ENCODE data around the gene OPA3. TPM values are rescaled to one million over a fixed set of nuclear protein-coding genes. Genes with fewer than 3 reads are reported as not detected.

Gene OPA3
- total and polyA plus RNA-seq, 10 of the 15 experiments (the other 5 are each of a cell fraction or from before 2014, with no cell fraction given), result 2.2 to 24.3 (median 13.3) TPM

DNA sequence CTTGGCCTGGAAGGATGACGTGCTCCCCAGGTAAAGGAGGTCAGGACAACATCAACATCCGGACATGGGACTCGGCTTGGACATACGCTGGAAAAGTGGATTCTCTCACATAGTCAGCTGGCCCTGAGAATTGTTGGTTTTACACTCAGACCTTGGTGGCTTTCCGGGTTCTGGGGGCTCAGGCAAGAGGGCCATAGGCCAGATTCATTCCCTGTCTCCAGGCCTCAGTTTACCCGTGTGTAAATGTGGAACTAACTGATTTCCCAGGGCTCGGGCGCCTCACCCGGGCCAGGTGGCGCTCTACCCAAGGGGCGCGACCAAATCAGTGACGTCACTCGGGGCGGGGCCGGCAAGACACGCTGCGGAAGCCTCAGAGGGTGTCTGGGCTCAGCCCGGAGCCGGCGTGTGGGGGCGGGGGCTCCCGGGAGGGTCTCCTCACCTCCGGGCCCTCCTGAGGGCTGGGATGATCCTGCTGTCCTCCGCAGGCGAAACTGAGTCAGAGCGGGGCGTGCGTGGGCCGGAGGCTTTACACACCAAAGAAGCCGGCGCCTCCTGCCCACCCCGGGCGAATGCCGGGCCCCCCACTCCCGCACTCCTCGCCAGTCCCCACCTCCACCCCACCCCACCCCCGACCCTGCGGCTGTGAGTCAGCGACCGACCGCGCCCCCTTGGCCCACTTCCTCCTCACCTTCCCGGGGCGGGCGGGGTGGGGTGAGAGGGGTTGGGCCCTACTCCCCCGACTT lies 78.2 kb downstream of the OPA3 start:
- SMC1A ChIA-PET (ENCODE audit: uncharacterized antibody, unreplicated experiment), result interaction anchor here (1.1 to 1.5 kb wide), 3 partner anchors 14 to 28 kb away, joined by 3 to 4 read pairs (median 3); no protein-coding TSS in a partner anchor
- peak overlapping the region; percentile 86 for H2AFZ ChIP-seq (ENCODE audit: control insufficient read depth, low read depth, low read length)
- H3K79me2 ChIP-seq (ENCODE audit: control insufficient read depth, insufficient read depth, low read length), result peaks cover 49% of the 10 kb centered on the region
- in situ Hi-C loops (cut with MboI), result no loop called here
- H3K4me2 ChIP-seq (ENCODE audit: control insufficient read depth, insufficient read depth), result peak overlapping the region; percentile 90
- peak overlapping the region; percentile 98 for H3K9ac ChIP-seq (ENCODE audit: control insufficient read depth, insufficient read depth, low read length)
- H3K36me3 ChIP-seq (ENCODE audit: control insufficient read depth in 2 of 2, insufficient read depth in 2 of 2, low read length in 1 of 2), result no peaks in the 10 kb centered on the region
- RAD21 ChIA-PET (ENCODE audit: unreplicated experiment), result interaction anchor here (0.8 to 2.1 kb wide), 5 partner anchors 9 to 134 kb away, joined by 3 to 8 read pairs (median 3); no protein-coding TSS in a partner anchor
- no peaks in the 10 kb centered on the region for H4K20me1 ChIP-seq (ENCODE audit: control insufficient read depth, insufficient read depth)
- no peaks in the 10 kb centered on the region for H3K27me3 ChIP-seq (replicated peaks in 1 of 2; ENCODE audit: control insufficient read depth in 2 of 2, insufficient read depth in 2 of 2, low read length in 1 of 2)
- peak overlapping the region; percentile 99 for H3K4me3 ChIP-seq
- POLR2A ChIA-PET, result interaction anchor here (0.6 to 1.5 kb wide), 5 partner anchors 9 to 161 kb away, joined by 3 to 7 read pairs (median 4); partner anchors contain the start of gene RTN2
- no TSS peak for BruUV-seq (replicated peaks)
- H3K27ac ChIP-seq (ENCODE audit: control insufficient read depth, insufficient read depth), result peak overlapping the region; percentile 98
- FAIRE-seq, result peak; percentile 73
- peak; percentile 64 for DNase-seq (ENCODE audit: low read depth, low spot score)
- H3K4me1 ChIP-seq (ENCODE audit: control insufficient read depth, insufficient read depth, low read length), result peaks cover 21% of the 10 kb centered on the region
- WGBS (ENCODE audit: insufficient coverage, insufficient replicate concordance, low lambda C conversion rate, missing lambda C conversion rate), result 2% methylated on average over 25 of the region's 47 CpGs
- peak; percentile 74 for ATAC-seq
- CTCF ChIA-PET, result interaction anchor here (0.7 to 3.9 kb wide), 9 partner anchors 11 to 186 kb away, joined by 3 to 28 read pairs (median 6); partner anchors contain the start of genes ERCC1, FOSB, QPCTL and SNRPD2
- intact Hi-C loops (cut with micrococcal nuclease; ENCODE audit: unreplicated experiment), result loop anchor here (5.0 kb wide), 1 partner anchor 136 kb away; no protein-coding TSS in a partner anchor
- H3K9me3 ChIP-seq (replicated peaks; ENCODE audit: control insufficient read depth, insufficient read depth, low read length), result no peaks in the 10 kb centered on the region; the same call in 2 of the 3 replicates
- TF ChIP-seq NFYB (IDR thresholded peaks at IDR 0.05; ENCODE audit: insufficient read depth, low read depth, low read length), result no peak
- no peak for TF ChIP-seq ETV6 (conservative IDR thresholded peaks at IDR 0.05 in 1 of 2, IDR thresholded peaks at IDR 0.05 in 1 of 2; ENCODE audit: borderline replicate concordance in 1 of 2, low read depth in 1 of 2)
- TF ChIP-seq, protein P1, sequence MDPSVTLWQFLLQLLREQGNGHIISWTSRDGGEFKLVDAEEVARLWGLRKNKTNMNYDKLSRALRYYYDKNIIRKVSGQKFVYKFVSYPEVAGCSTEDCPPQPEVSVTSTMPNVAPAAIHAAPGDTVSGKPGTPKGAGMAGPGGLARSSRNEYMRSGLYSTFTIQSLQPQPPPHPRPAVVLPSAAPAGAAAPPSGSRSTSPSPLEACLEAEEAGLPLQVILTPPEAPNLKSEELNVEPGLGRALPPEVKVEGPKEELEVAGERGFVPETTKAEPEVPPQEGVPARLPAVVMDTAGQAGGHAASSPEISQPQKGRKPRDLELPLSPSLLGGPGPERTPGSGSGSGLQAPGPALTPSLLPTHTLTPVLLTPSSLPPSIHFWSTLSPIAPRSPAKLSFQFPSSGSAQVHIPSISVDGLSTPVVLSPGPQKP (IDR thresholded peaks at IDR 0.05; ENCODE audit: low read depth, low read length), result no peak
- TF ChIP-seq SUPT20H (IDR thresholded peaks at IDR 0.05; ENCODE audit: borderline replicate concordance, control insufficient read depth, low read depth, low read length), result no peak
- TF ChIP-seq STAT3 (IDR thresholded peaks at IDR 0.05; ENCODE audit: low read depth, low read length), result no peak
- peak; percentile 59 for TF ChIP-seq NR2F1 (conservative IDR thresholded peaks at IDR 0.05)
- TF ChIP-seq, protein P2, sequence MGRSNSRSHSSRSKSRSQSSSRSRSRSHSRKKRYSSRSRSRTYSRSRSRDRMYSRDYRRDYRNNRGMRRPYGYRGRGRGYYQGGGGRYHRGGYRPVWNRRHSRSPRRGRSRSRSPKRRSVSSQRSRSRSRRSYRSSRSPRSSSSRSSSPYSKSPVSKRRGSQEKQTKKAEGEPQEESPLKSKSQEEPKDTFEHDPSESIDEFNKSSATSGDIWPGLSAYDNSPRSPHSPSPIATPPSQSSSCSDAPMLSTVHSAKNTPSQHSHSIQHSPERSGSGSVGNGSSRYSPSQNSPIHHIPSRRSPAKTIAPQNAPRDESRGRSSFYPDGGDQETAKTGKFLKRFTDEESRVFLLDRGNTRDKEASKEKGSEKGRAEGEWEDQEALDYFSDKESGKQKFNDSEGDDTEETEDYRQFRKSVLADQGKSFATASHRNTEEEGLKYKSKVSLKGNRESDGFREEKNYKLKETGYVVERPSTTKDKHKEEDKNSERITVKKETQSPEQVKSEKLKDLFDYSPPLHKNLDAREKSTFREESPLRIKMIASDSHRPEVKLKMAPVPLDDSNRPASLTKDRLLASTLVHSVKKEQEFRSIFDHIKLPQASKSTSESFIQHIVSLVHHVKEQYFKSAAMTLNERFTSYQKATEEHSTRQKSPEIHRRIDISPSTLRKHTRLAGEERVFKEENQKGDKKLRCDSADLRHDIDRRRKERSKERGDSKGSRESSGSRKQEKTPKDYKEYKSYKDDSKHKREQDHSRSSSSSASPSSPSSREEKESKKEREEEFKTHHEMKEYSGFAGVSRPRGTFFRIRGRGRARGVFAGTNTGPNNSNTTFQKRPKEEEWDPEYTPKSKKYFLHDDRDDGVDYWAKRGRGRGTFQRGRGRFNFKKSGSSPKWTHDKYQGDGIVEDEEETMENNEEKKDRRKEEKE (IDR thresholded peaks at IDR 0.05), result no peak
- TF ChIP-seq CTCF (IDR thresholded peaks at IDR 0.05 in 2 of 3, conservative IDR thresholded peaks at IDR 0.05 in 1 of 3; ENCODE audit: control insufficient read depth in 2 of 3, extremely low read depth in 1 of 3, insufficient read depth in 1 of 3, low read depth in 3 of 3, low read length in 3 of 3), result peak; percentile 56 to 79 (median 70)
- peak; percentile 51 for TF ChIP-seq RELB (IDR thresholded peaks at IDR 0.05; ENCODE audit: low read depth)
- TF ChIP-seq PAX8 (IDR thresholded peaks at IDR 0.05), result no peak
- no peak for TF ChIP-seq IRF5 (IDR thresholded peaks at IDR 0.05; ENCODE audit: borderline replicate concordance)
- peak; percentile 82 for TF ChIP-seq IKZF1 (conservative IDR thresholded peaks at IDR 0.05)

Data from GM12878 (cell line).